ENCODE results near the gene PAPPA.

PAPPA gene

DNA sequence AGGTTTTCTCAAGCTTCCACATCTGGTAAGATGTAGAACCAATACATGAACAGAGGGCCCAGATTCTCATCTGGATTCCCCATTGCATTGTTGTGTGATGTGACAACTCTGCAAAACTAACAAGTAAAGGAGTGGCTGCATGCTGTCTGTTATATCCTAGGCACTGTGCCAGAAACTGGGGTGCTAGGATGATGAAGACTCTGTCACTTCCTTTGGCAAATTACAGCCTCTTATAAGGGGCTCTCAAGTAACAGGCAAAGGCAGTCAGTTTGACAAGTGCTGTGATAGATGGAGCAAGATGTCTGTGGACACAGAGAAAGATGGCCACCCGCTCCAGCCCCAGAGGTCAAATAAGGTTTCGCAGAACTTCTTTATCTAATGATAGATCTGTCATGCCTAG, 115.7 kb downstream of the PAPPA start:
- H3K27me3 ChIP-seq (ENCODE audit: low read depth, low read length) = no peaks in the 10 kb centered on the region
- H3K4me1 ChIP-seq (ENCODE audit: control insufficient read depth in 1 of 2, insufficient read depth in 2 of 2, low read length in 2 of 2) = no peaks in the 10 kb centered on the region
- no peaks in the 10 kb centered on the region for H3K9me3 ChIP-seq (ENCODE audit: control insufficient read depth in 1 of 2, low read length in 2 of 2)
- H3K27ac ChIP-seq (ENCODE audit: low read length) = no peak overlapping the region
- H3K4me3 ChIP-seq (ENCODE audit: low read depth in 1 of 2, low read length in 2 of 2) = no peak overlapping the region
- H3K36me3 ChIP-seq (ENCODE audit: control insufficient read depth in 1 of 2, insufficient read depth in 2 of 2, low read length in 2 of 2) = no peaks in the 10 kb centered on the region

DNA sequence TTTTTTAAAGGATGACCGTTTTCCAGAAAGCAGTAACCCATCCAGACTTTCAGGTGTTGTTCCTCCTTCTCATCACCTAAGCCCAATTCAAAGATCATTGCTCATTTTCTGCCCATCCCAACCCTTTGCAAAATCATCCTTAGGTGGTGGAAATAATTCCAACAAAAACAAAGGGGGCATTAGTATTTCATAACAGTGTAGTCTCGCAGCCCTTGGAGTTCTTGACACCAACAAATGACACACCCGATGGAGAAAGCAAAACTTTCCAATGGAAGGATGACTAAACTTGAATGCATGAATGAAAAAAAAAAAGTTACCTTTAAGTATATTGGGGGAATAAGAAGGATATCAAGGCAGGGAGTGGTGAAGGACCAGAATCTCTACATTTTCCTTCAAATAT, 117.0 kb downstream of the PAPPA start:
- no peak overlapping the region for H3K27ac ChIP-seq (ENCODE audit: low read length)
- H3K9me3 ChIP-seq (ENCODE audit: control insufficient read depth in 1 of 2, low read length in 2 of 2) = no peaks in the 10 kb centered on the region
- no peaks in the 10 kb centered on the region for H3K27me3 ChIP-seq (ENCODE audit: low read depth, low read length)
- no peaks in the 10 kb centered on the region for H3K36me3 ChIP-seq (ENCODE audit: control insufficient read depth in 1 of 2, insufficient read depth in 2 of 2, low read length in 2 of 2)
- H3K4me3 ChIP-seq (ENCODE audit: low read depth in 1 of 2, low read length in 2 of 2) = no peak overlapping the region
- no peaks in the 10 kb centered on the region for H3K4me1 ChIP-seq (ENCODE audit: control insufficient read depth in 1 of 2, insufficient read depth in 2 of 2, low read length in 2 of 2)

DNA sequence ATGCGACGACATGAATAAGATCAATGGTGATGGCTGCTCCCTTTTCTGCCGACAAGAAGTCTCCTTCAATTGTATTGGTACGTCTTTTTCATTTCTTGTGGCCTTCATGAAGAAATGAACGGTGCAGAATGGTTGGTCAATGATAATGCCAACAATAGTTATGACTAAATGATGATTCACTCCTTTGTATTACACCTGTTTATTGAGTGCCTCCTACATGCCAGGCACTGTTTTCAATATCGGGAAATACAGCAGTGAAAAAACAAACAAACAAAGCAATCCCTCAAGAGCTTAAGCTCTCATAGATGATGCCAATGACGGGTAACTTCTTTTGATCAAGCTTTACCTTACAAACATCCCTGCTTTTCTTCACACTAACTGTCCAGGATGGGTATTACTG, 117.7 kb downstream of the PAPPA start:
- H3K36me3 ChIP-seq (ENCODE audit: control insufficient read depth in 1 of 2, insufficient read depth in 2 of 2, low read length in 2 of 2) = no peaks in the 10 kb centered on the region
- no peaks in the 10 kb centered on the region for H3K27me3 ChIP-seq (ENCODE audit: low read depth, low read length)
- no peaks in the 10 kb centered on the region for H3K9me3 ChIP-seq (ENCODE audit: control insufficient read depth in 1 of 2, low read length in 2 of 2)
- H3K4me3 ChIP-seq (ENCODE audit: low read depth in 1 of 2, low read length in 2 of 2) = no peak overlapping the region
- H3K27ac ChIP-seq (ENCODE audit: low read length) = no peak overlapping the region
- H3K4me1 ChIP-seq (ENCODE audit: control insufficient read depth in 1 of 2, insufficient read depth in 2 of 2, low read length in 2 of 2) = no peaks in the 10 kb centered on the region

DNA sequence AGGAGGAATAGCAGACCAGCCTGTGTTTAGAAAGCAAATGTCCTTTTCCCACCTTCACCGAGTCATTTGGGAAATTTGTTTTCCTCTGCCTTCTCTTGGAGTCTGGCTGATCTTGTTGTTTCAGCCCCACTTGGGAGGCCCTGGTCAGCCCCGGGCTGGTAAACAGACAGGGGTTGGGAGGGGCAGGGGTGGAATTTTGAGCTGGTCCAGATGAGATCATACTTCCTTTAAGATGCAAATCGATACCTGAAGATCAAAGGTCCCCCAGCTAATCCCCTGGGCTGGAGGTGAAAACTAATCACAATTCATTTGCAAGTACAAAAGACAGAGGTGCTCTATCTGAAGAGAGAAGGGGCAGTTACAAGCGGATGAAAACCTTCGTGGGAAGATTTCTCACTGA, 118.4 kb downstream of the PAPPA start:
- no peak overlapping the region for H3K27ac ChIP-seq (ENCODE audit: low read length)
- no peaks in the 10 kb centered on the region for H3K4me1 ChIP-seq (ENCODE audit: control insufficient read depth in 1 of 2, insufficient read depth in 2 of 2, low read length in 2 of 2)
- H3K27me3 ChIP-seq (ENCODE audit: low read depth, low read length) = no peaks in the 10 kb centered on the region
- no peak overlapping the region for H3K4me3 ChIP-seq (ENCODE audit: low read depth in 1 of 2, low read length in 2 of 2)
- H3K9me3 ChIP-seq (ENCODE audit: control insufficient read depth in 1 of 2, low read length in 2 of 2) = no peaks in the 10 kb centered on the region
- no peaks in the 10 kb centered on the region for H3K36me3 ChIP-seq (ENCODE audit: control insufficient read depth in 1 of 2, insufficient read depth in 2 of 2, low read length in 2 of 2)

DNA sequence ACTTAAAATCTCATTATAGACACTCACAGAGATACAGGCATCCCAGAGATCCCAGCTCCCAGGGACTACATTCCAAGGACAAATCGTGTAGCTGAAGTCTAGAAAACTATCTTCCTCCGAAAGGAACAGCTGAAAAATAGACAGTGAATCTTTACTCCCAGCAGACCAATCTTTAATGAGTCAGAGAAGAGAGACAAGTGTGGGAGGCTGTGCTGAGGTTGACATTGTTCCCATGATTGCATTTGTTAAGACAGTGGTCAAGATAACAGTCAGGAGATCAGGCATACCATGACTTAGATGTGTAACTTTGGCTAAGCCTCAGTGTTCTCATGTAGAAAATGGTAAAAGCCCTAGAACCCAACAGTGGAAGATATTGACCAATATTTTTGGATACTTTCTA, 120.7 kb downstream of the PAPPA start:
- H3K4me1 ChIP-seq (ENCODE audit: control insufficient read depth in 1 of 2, insufficient read depth in 2 of 2, low read length in 2 of 2) = no peaks in the 10 kb centered on the region
- no peak overlapping the region for H3K27ac ChIP-seq (ENCODE audit: low read length)
- H3K9me3 ChIP-seq (ENCODE audit: control insufficient read depth in 1 of 2, low read length in 2 of 2) = no peaks in the 10 kb centered on the region
- no peaks in the 10 kb centered on the region for H3K36me3 ChIP-seq (ENCODE audit: control insufficient read depth in 1 of 2, insufficient read depth in 2 of 2, low read length in 2 of 2)
- no peak overlapping the region for H3K4me3 ChIP-seq (ENCODE audit: low read depth in 1 of 2, low read length in 2 of 2)
- H3K27me3 ChIP-seq (ENCODE audit: low read depth, low read length) = no peaks in the 10 kb centered on the region

DNA sequence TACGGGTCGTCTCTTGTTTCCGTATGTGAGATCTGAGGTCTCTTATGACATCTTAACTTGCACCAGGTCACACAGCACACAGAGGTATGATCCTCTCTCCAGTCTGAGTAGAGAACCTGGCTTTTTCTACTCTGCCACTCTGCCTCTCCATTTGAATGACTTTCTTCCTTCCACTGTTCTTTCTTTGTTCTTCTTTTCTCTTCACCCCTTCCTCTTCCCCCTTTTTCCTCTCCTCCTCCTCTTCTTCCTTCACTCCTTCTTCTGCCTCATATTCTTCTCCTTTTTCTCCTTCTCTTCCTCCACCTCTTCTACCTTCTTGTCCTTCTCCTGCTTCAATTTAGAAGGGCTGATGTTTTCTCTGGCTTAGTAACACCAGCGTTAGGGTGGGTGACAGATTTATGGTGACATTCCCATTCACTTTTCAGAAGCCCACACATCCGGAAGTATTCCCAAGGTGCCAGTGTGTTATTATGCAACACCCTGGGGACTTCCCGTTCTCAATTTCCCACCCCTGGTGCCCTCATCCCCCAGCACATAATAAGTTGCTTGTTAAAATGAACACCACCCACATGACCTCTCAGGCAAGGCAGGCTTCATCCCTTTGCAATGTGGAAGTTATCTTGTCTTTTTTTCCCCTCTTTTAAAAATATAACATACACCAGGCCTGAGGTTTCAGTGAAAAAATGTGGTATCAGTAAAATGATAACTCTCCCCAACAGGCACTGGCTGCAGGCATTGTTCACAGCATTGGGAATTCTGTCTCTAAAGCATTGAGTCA, 122.0 kb downstream of the PAPPA start:
- Histone ChIP-seq H3K36me3 (ENCODE audit: control insufficient read depth in 1 of 2, insufficient read depth in 2 of 2, low read length in 2 of 2) (no peaks in the 10 kb centered on the region), H3K9me3 (ENCODE audit: control insufficient read depth in 1 of 2, low read length in 2 of 2) (no peaks in the 10 kb centered on the region), H3K4me3 (ENCODE audit: low read depth in 1 of 2, low read length in 2 of 2) (no peak overlapping the region), H3K27me3 (ENCODE audit: low read depth, low read length) (no peaks in the 10 kb centered on the region), H3K4me1 (ENCODE audit: control insufficient read depth in 1 of 2, insufficient read depth in 2 of 2, low read length in 2 of 2) (no peaks in the 10 kb centered on the region), H3K27ac (ENCODE audit: low read length) (no peak overlapping the region)

DNA sequence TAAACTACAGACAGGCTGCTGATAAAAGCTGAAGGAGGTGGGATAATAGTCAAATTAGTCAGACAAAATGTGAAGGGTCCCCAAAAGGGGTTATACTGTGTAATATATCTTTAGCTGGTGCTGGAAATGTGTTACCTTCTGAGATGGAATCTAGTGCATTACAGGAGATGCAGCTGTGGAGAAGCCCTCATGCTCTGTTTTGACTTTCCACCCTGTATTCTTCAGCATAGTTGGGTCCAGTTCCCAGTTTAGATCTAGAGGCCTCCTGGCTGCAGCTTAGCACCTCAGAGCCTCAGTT, 122.6 kb downstream of the PAPPA start:
- no peaks in the 10 kb centered on the region for H3K36me3 ChIP-seq (ENCODE audit: control insufficient read depth in 1 of 2, insufficient read depth in 2 of 2, low read length in 2 of 2)
- no peaks in the 10 kb centered on the region for H3K27me3 ChIP-seq (ENCODE audit: low read depth, low read length)
- H3K27ac ChIP-seq (ENCODE audit: low read length) = no peak overlapping the region
- H3K9me3 ChIP-seq (ENCODE audit: control insufficient read depth in 1 of 2, low read length in 2 of 2) = no peaks in the 10 kb centered on the region
- H3K4me1 ChIP-seq (ENCODE audit: control insufficient read depth in 1 of 2, insufficient read depth in 2 of 2, low read length in 2 of 2) = no peaks in the 10 kb centered on the region
- no peak overlapping the region for H3K4me3 ChIP-seq (ENCODE audit: low read depth in 1 of 2, low read length in 2 of 2)

DNA sequence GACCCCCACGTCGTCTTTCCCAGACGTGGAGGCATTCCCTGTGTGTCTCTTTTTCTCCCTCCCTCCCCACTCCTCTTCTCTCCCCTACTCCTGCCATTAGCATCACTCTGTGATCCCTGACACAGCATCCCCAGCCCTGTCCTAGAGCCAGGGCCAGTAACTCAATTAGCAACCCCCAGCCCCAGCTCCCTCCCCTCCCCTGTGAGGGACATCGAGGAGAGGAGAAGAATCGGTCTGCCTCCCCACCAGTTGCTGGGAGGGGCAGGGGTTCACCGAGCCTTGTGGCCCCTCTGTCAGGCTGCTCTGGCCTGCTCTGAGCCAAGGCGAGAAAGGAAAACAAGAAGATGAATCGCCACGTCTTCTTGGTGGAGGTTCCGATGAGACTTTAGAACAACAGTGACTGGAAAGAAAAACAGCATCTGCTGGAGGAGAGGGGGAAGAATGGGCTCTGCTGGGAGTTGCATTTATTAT, 123.1 kb downstream of the PAPPA start:
- Histone ChIP-seq H3K4me3 (ENCODE audit: low read depth in 1 of 2, low read length in 2 of 2) (no peak overlapping the region), H3K27ac (ENCODE audit: low read length) (no peak overlapping the region), H3K4me1 (ENCODE audit: control insufficient read depth in 1 of 2, insufficient read depth in 2 of 2, low read length in 2 of 2) (no peaks in the 10 kb centered on the region), H3K27me3 (ENCODE audit: low read depth, low read length) (no peaks in the 10 kb centered on the region), H3K9me3 (ENCODE audit: control insufficient read depth in 1 of 2, low read length in 2 of 2) (no peaks in the 10 kb centered on the region), H3K36me3 (ENCODE audit: control insufficient read depth in 1 of 2, insufficient read depth in 2 of 2, low read length in 2 of 2) (no peaks in the 10 kb centered on the region)

DNA sequence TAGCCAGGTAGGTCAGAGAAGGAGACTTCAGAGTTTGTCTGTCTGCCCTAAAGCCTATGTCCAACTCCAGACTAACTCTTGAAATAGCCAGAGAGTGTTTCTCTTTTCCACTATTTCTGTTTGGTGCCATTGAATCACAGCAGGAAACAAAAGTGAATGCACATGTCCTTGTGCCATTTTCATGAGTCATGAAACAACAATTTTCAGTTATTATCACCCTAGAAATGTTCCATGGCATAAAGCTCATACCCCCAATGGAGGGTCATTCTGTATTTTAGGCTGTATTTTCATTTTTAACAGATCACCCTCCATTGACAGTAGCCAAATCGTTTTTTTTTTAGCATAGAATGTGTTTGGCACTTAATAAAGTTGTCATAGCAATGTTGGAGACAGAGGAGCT, 124.7 kb downstream of the PAPPA start:
- Histone ChIP-seq H3K27ac (ENCODE audit: low read length) (no peak overlapping the region), H3K4me3 (ENCODE audit: low read depth in 1 of 2, low read length in 2 of 2) (no peak overlapping the region), H3K4me1 (ENCODE audit: control insufficient read depth in 1 of 2, insufficient read depth in 2 of 2, low read length in 2 of 2) (no peaks in the 10 kb centered on the region), H3K36me3 (ENCODE audit: control insufficient read depth in 1 of 2, insufficient read depth in 2 of 2, low read length in 2 of 2) (no peaks in the 10 kb centered on the region), H3K27me3 (ENCODE audit: low read depth, low read length) (no peaks in the 10 kb centered on the region), H3K9me3 (ENCODE audit: control insufficient read depth in 1 of 2, low read length in 2 of 2) (no peaks in the 10 kb centered on the region)

DNA sequence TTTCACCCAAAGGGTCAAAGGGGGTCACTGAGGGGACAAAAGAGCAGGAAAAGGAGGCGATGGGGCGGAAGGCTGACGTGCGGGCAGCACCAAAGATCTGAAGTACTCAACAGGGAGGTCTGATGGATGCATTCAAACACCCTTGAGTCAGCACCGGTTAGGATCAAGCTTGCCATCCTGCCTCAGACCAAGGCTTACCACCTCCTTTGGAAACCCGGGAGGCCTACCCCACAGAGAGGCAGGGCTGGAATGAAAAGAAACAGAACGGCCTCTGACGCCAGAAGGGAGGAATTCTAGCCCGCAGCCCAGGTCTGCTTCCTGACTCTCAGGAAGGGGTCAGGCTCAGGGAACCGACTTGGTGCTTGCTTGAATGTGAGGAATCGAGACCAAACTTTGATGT, 125.6 kb downstream of the PAPPA start:
- Histone ChIP-seq H3K9me3 (ENCODE audit: control insufficient read depth in 1 of 2, low read length in 2 of 2) (no peaks in the 10 kb centered on the region), H3K27me3 (ENCODE audit: low read depth, low read length) (no peaks in the 10 kb centered on the region), H3K27ac (ENCODE audit: low read length) (no peak overlapping the region), H3K4me3 (ENCODE audit: low read depth in 1 of 2, low read length in 2 of 2) (no peak overlapping the region), H3K36me3 (ENCODE audit: control insufficient read depth in 1 of 2, insufficient read depth in 2 of 2, low read length in 2 of 2) (no peaks in the 10 kb centered on the region), H3K4me1 (ENCODE audit: control insufficient read depth in 1 of 2, insufficient read depth in 2 of 2, low read length in 2 of 2) (no peaks in the 10 kb centered on the region)

DNA sequence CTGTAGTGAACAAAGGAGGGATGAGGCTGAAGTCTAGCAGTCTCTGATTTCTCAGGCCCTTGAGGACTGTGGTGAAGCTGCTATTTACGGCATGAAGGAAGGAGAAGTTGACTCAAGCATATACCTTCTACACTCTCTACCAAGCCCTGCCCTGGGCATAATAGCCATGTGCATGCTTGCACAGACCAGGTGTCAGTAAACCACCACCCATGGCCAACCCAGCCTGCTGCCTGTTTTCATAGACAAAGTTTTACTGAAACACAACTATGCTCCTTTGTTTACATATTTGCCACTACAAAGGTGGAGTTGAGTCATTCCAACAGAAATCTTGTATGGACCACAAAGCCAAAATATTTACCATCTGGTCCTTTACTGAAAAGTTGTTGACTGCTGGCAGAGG, 126.9 kb downstream of the PAPPA start:
- H3K4me3 ChIP-seq (ENCODE audit: low read depth in 1 of 2, low read length in 2 of 2) = no peak overlapping the region
- H3K9me3 ChIP-seq (ENCODE audit: control insufficient read depth in 1 of 2, low read length in 2 of 2) = no peaks in the 10 kb centered on the region
- no peaks in the 10 kb centered on the region for H3K27me3 ChIP-seq (ENCODE audit: low read depth, low read length)
- no peaks in the 10 kb centered on the region for H3K36me3 ChIP-seq (ENCODE audit: control insufficient read depth in 1 of 2, insufficient read depth in 2 of 2, low read length in 2 of 2)
- no peak overlapping the region for H3K27ac ChIP-seq (ENCODE audit: low read length)
- H3K4me1 ChIP-seq (ENCODE audit: control insufficient read depth in 1 of 2, insufficient read depth in 2 of 2, low read length in 2 of 2) = no peaks in the 10 kb centered on the region

DNA sequence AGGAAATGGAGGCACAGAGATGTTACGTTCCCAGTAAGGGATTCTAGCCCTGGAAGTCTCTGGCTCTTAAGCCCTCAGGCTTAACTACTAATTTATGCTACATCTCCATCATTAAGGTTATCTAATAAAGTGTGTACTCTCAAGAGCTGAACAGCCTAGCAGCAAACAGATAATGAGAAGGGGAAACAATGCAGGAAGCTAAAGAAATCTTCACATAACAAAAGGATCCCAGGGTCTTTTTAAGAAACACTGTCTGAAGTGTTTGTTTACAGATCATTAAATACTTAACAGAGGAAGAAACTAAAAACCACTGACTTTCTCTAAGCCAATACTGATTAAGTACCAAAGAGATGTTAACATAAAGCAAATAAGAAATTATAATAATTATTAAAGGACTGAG, 129.0 kb downstream of the PAPPA start:
- H3K27ac ChIP-seq (ENCODE audit: low read length) = no peak overlapping the region
- no peak overlapping the region for H3K4me3 ChIP-seq (ENCODE audit: low read depth in 1 of 2, low read length in 2 of 2)
- H3K27me3 ChIP-seq (ENCODE audit: low read depth, low read length) = no peaks in the 10 kb centered on the region
- H3K4me1 ChIP-seq (ENCODE audit: control insufficient read depth in 1 of 2, insufficient read depth in 2 of 2, low read length in 2 of 2) = no peaks in the 10 kb centered on the region
- H3K9me3 ChIP-seq (ENCODE audit: control insufficient read depth in 1 of 2, low read length in 2 of 2) = no peaks in the 10 kb centered on the region
- H3K36me3 ChIP-seq (ENCODE audit: control insufficient read depth in 1 of 2, insufficient read depth in 2 of 2, low read length in 2 of 2) = no peaks in the 10 kb centered on the region

Data from muscle layer of duodenum (tissue), 2 donors.